Adipose tissue (tissue), 3 donors: ENCODE data around the gene TMEM88. TPM values are rescaled to one million over a fixed set of nuclear protein-coding genes. Genes with fewer than 3 reads are reported as not detected.
"Not testable (repeated sequence)": the region's sequence is repeated elsewhere in the genome, so short reads cannot be mapped to it uniquely, and the experiment has no call there.

Source experiments
- H3K27ac ChIP-seq: one replicate; pipeline ENCODE4 v1.5.1; 2013; ENCODE audit warnings: low read depth, low read length
- WGBS, 3 donors: extraction: QIAGEN DNeasy Blood & Tissue Kit; methylation state at CpG; one replicate each; pipeline ENCODE4 v1.1.7; 2013; 5-methylcytosine and 5-hydroxymethylcytosine counted together
- polyA plus RNA-seq, 3 donors: library from polyadenylated mRNA; stranded (reverse); fragments of 200-250 nt; gene quantifications; one replicate each; pipeline ENCODE4 v1.2.3, GENCODE V29; 2013
- donor health status: healthy with polysubstance abuse.
- donor health status: Bipolar disorder and iron deficiency.
- donor health status: healthy.

The TMEM88 gene
- polyA plus RNA-seq, 3 donors: 10.4 to 85.7 (median 77.4) TPM

GRCh38 chr17:7851438-7852261 lies 3.2 kb upstream of the TMEM88 start:
- WGBS, 3 donors: 13 to 24% (median 21%) methylated on average over 59 to 60 of the region's 60 CpGs
- H3K27ac ChIP-seq: no peak overlapping the region

GRCh38 chr17:7852262-7852670 lies 2.6 kb upstream of the TMEM88 start:
- 51 to 76% (median 75%) methylated on average over 20 of the region's 20 CpGs for WGBS, 3 donors
- no peak overlapping the region for H3K27ac ChIP-seq

- no peak overlapping the region for H3K27ac ChIP-seq
- 85 to 89% (median 88%) methylated on average over 42 to 51 of the region's 51 CpGs for WGBS, 3 donors
Measured at GRCh38 chr17:7852919-7853690, 1.8 kb upstream of the TMEM88 start.

- 78 to 90% (median 86%) methylated on average over 21 of the region's 21 CpGs for WGBS, 3 donors
- H3K27ac ChIP-seq: no peak overlapping the region
Measured at GRCh38 chr17:7853691-7854038, 1.2 kb upstream of the TMEM88 start.

- H3K27ac ChIP-seq: no peak overlapping the region
- 70 to 78% (median 75%) methylated on average over 31 of the region's 31 CpGs for WGBS, 3 donors
Measured at GRCh38 chr17:7854078-7854777, 638 bp upstream of the TMEM88 start.

GRCh38 chr17:7855660-7856010 lies 769 bp downstream of the TMEM88 start:
- no peak overlapping the region for H3K27ac ChIP-seq
- WGBS, 3 donors: 17 to 34% (median 22%) methylated on average over 15 of the region's 15 CpGs

- 3 to 23% (median 4%) methylated on average over 29 of the region's 29 CpGs for WGBS, 3 donors
- H3K27ac ChIP-seq: peak overlapping the region; percentile 56
Measured at GRCh38 chr17:7856011-7856810, 1.3 kb downstream of the TMEM88 start.

GRCh38 chr17:7856811-7857712 lies 2.2 kb downstream of the TMEM88 start, which contains the start of gene NAA38:
Gene NAA38 (minus strand): TSS chr17:7857559. CDS start chr17:7857463, 96 bp downstream.
- 0 to 1% (median 0%) methylated on average over 64 of the region's 64 CpGs for WGBS, 3 donors
- peak within 1 kb of the TSS; percentile 56 for H3K27ac ChIP-seq

- peak within 1 kb of the TSS; percentile 56 for H3K27ac ChIP-seq
- WGBS, 3 donors: 2 to 4% (median 3%) methylated on average over 48 of the region's 48 CpGs
Measured at GRCh38 chr17:7857713-7858521, 3.1 kb downstream of the TMEM88 start, which contains the start of gene CYB5D1. Gene CYB5D1 (plus strand): TSS chr17:7858003. CDS start chr17:7858135, 132 bp downstream.

- 18 to 48% (median 42%) methylated on average over 20 of the region's 20 CpGs for WGBS, 3 donors
- H3K27ac ChIP-seq: peak overlapping the region; percentile 56
Measured at GRCh38 chr17:7858522-7858810, 3.6 kb downstream of the TMEM88 start.

GRCh38 chr17:7859028-7859427 lies 4.2 kb downstream of the TMEM88 start:
- WGBS, 3 donors: 64 to 90% (median 87%) methylated on average over 8 of the region's 8 CpGs
- H3K27ac ChIP-seq: no peak overlapping the region

- no peak overlapping the region for H3K27ac ChIP-seq
- 26 to 39% (median 35%) methylated on average over 3 of the region's 3 CpGs for WGBS, 3 donors
Measured at GRCh38 chr17:7862692-7863437, 8.0 kb downstream of the TMEM88 start.

GRCh38 chr17:7864384-7864783 lies 9.5 kb downstream of the TMEM88 start:
- 78 to 90% (median 81%) methylated on average over 5 of the region's 5 CpGs for WGBS, 3 donors
- not testable (repeated sequence) for H3K27ac ChIP-seq

- no peak overlapping the region for H3K27ac ChIP-seq
- WGBS, 3 donors: 89 to 95% (median 92%) methylated on average over 5 of the region's 5 CpGs
Measured at GRCh38 chr17:7864995-7865650, 10.3 kb downstream of the TMEM88 start.

GRCh38 chr17:7867881-7868329 lies 13.0 kb downstream of the TMEM88 start:
- H3K27ac ChIP-seq: no peak overlapping the region
- WGBS, 3 donors: 45 to 65% (median 61%) methylated on average over 5 of the region's 5 CpGs
